Uterus (tissue), 2 donors: ENCODE results near the gene CLPTM1L.
"Not testable (repeated sequence)": the region's sequence is repeated elsewhere in the genome, so short reads cannot be mapped to it uniquely, and the experiment has no call there.

Experiments
- POLR2A ChIP-seq, 2 donors: fragments of 450-650 bp; IDR thresholded peaks; one replicate each; pipeline ENCODE4 v1.6.1; 2016; ENCODE audit warnings: antibody characterized with exemption in 2 of 2, mild to moderate bottlenecking in 1 of 2, moderate library complexity in 1 of 2
- TF ChIP-seq, protein P1 (sequence below), 4 experiments: fragments of 200-600 bp in 2 of 4; fragments of 450-650 bp in 2 of 4; sonication (generic) in 2 of 4; IDR thresholded peaks; one replicate each; pipeline ENCODE4 v1.5.1; 2016 to 2019; ENCODE audit warnings: antibody characterized with exemption in 4 of 4, mild to moderate bottlenecking in 2 of 4, moderate library complexity in 1 of 4

DNA sequence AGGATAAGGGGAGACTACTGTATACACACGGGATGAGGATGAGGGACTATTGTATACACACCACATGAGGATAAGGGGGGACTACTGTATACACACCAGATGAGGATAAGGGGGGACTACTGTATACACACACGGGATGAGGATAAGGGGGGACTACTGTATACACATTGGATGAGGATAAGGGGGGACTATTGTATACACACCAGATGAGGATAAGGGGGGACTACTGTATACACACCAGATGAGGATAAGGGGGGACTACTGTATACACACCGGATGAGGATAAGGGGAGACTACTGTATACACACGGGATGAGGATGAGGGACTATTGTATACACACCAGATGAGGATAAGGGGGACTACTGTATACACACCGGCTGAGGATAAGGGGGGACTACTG is 11.6 kb downstream of the CLPTM1L start:
- TF ChIP-seq, protein P1, sequence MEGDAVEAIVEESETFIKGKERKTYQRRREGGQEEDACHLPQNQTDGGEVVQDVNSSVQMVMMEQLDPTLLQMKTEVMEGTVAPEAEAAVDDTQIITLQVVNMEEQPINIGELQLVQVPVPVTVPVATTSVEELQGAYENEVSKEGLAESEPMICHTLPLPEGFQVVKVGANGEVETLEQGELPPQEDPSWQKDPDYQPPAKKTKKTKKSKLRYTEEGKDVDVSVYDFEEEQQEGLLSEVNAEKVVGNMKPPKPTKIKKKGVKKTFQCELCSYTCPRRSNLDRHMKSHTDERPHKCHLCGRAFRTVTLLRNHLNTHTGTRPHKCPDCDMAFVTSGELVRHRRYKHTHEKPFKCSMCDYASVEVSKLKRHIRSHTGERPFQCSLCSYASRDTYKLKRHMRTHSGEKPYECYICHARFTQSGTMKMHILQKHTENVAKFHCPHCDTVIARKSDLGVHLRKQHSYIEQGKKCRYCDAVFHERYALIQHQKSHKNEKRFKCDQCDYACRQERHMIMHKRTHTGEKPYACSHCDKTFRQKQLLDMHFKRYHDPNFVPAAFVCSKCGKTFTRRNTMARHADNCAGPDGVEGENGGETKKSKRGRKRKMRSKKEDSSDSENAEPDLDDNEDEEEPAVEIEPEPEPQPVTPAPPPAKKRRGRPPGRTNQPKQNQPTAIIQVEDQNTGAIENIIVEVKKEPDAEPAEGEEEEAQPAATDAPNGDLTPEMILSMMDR (IDR thresholded peaks at IDR 0.05): not testable (repeated sequence)
- TF ChIP-seq POLR2A (IDR thresholded peaks at IDR 0.05): not testable (repeated sequence)
